K562 treated with DMSO at 1 percent for 4 hours (cell line): Measurements from ENCODE around the gene CSRP1. TPM values are rescaled to one million over a fixed set of nuclear protein-coding genes. Genes with fewer than 3 reads are reported as not detected.

Source experiments
- total RNA-seq: library from RNA; unstranded; fragments of 300-600 nt; gene quantifications from 2 replicates; pipeline ENCODE4 v1.2.3, GENCODE V29; 2022; ENCODE audit not compliant: insufficient read depth

The CSRP1 gene
- 44.4 and 45.5 TPM in 2 replicates for total RNA-seq

DNA sequence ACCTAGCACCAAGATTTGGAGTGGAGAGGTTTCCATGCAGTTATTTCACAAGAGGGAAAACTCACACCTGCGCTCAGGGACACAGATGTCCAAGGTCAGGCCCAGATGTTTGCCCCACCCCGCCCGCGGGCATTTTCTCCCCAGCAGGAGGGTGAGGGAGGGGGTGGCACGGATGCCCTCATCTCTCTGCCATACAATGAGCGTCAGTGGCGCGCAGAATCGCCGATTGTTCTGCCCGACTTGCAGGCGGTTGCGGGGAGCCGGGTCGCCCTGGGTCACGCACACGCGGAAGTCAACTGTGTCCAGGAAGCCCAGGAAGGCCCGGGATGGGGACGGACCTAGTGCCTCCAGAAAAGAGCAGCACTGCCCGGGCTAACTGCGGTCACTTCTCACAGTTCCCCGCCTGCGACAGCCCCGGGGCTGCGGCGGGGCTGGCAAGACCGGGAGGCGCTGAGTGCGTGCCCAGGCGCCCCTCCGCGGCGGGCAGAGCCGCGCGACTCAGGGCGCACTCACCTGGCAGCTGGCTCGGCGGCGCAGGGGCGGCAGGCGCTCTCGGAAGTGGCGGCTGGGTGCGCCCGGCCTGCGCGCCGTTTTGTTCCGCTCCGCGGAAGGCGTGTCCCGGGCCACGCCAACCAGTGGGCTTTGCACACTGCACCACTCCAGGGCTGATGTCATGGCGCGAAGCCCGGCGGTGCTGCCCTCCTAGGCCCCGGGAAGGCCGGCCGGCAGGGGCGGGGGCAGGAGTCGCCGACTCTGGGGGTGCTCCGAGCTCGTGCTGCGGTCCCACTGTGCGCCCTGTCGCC is at the start of gene CSRP1:
TSS of gene CSRP1 (minus strand) at position 567 of the 803 bp plus-strand sequence. CDS start 10,820 bp downstream, outside the sequence.

DNA sequence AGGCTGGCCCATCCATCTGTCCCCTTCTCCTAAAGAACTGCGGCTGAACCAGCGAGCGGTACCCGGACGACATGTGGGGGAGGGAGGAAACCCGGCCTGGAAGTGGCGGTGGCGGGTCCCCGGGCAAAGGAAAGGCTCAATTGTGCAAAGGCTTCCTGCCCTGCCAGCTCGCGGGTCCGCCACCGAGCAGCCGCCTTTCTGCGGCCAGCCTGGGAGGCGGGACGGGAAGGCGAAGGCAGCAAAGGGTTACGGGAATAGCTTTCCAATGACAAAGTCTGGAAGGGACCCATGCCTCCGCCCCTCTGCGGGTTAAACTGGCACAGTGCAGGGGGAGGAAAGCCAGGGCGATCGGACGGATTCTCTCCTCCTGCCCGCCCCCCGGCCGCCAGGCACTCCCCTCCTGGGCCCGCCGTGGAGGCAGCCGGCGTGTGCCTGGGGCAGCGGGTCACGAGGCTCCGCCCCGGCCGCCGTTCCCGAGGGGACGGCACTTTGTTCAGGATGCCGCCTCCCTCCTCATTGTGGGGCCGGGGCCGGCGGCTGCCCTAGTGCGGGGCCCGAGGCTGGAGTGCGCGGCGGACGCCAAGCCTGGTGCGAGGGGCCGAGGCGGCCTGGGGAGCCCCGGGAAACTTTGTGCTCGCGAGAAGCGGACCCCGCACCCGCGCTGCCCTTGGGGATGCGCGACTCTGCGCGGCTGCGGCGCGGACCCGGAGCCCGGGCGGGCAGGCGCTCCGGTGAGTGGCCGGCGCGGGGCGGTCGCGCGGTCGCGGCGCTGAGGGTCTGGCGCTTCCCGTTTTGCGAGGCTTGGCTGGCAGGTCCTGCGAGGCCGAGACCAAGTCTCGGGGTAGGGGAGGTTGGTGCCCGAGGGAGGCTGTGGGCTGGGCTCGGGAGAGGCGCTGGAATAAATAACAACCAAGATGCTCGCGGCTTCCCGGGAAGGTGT is 32.0 kb upstream of the CSRP1 start, which contains the start of gene NAV1:
TSS of gene NAV1 (plus strand) at position 516 of the 940 bp plus-strand sequence. CDS start 83,758 bp downstream, outside the sequence.

GRCh38 chr1:201468844-201469644 is 37.9 kb downstream of the CSRP1 start, which contains the start of gene PHLDA3:
Gene PHLDA3 (minus strand): TSS chr1:201469188. CDS start chr1:201468786, 402 bp downstream.

Other genes starting within 250 kb of the CSRP1 start
- not detected in 2 replicates for gene PKP1, start 223.6 kb downstream of the CSRP1 start, total RNA-seq
- gene TNNT2, start 129.4 kb downstream of the CSRP1 start, total RNA-seq = not detected in 2 replicates
- gene LAD1, start 107.8 kb downstream of the CSRP1 start, total RNA-seq = not detected in 2 replicates
- gene TNNI1, start 85.4 kb downstream of the CSRP1 start, total RNA-seq = not detected in 2 replicates
- not detected in 2 replicates for gene PHLDA3, start 37.9 kb downstream of the CSRP1 start, total RNA-seq
- 7.5 and 9.4 TPM in 2 replicates for gene NAV1, start 32.0 kb upstream of the CSRP1 start, total RNA-seq